BLaER1 treated with 17β-estradiol and CSF1 and Interleukin-3, amounts not matched to agents 10 nM and 100 nM (cell line): ENCODE data around the gene PIK3R1.

Experiments used
- H3K27ac ChIP-seq, 11 experiments: shearing (Covaris generic); formaldehyde crosslinking; 2 replicates each; pipeline ENCODE4 v1.8.1; 2022
- H3K27me3 ChIP-seq, 11 experiments: shearing (Covaris generic); formaldehyde crosslinking; 2 replicates each; pipeline ENCODE4 v1.8.1; 2022
- H3K36me3 ChIP-seq, 11 experiments: shearing (Covaris generic); formaldehyde crosslinking; 2 replicates each; pipeline ENCODE4 v1.8.1; 2022
- H3K4me1 ChIP-seq, 10 experiments: shearing (Covaris generic); formaldehyde crosslinking; 2 replicates each; pipeline ENCODE4 v1.8.1; 2022
- H3K4me2 ChIP-seq, 11 experiments: shearing (Covaris generic); formaldehyde crosslinking; 2 replicates each; pipeline ENCODE4 v1.8.1; 2022
- H3K4me3 ChIP-seq, 10 experiments: shearing (Covaris generic); formaldehyde crosslinking; 2 replicates each; pipeline ENCODE4 v1.8.1; 2022
- H3K9ac ChIP-seq, 11 experiments: shearing (Covaris generic); formaldehyde crosslinking; 2 replicates each; pipeline ENCODE4 v1.8.1; 2022
- H3K9me3 ChIP-seq, 11 experiments: shearing (Covaris generic); formaldehyde crosslinking; replicated peaks in 1 of 11; 2 replicates each; pipeline ENCODE4 v1.8.1; 2022
- H4K20me1 ChIP-seq, 11 experiments: shearing (Covaris generic); formaldehyde crosslinking; 2 replicates each; pipeline ENCODE4 v1.8.1; 2022
- Cebpa-rat ChIP-seq, 11 experiments: shearing (Covaris generic); IDR thresholded peaks; 2 replicates each; pipeline ENCODE4 v1.8.1; 2022

Gene PIK3R1

DNA sequence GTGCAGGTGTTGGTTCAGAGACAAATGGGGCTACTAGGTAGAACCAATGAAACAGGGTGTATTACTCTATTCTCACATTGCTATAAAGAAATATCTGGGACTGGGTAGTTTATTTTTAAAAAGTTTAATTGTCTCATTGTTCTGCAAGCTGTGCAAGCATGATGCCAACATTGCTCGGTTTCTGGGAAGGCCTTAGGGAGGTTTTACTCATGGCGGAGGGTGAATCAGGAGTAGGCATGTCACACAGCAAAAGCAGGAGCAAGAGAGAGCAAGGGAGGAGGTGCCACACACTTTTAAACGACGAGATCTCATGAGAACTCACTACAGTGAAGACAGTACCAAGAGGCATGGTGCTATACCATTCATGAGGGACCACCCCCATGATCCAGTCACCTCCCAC, 134.6 kb downstream of the PIK3R1 start:
- H3K4me1 ChIP-seq = peaks cover 0 to 17% (median 0%) of the 10 kb centered on the region in 10 experiments; a peak in 6 of 20 replicates
- no peak overlapping the region for H3K4me2 ChIP-seq
- H3K36me3 ChIP-seq = no peaks in the 10 kb centered on the region
- peaks cover 0 to 12% (median 8%) of the 10 kb centered on the region in 11 experiments; a peak in 14 of 22 replicates for H3K9me3 ChIP-seq
- H3K4me3 ChIP-seq = no peak overlapping the region
- no peak for TF ChIP-seq Cebpa-rat (IDR thresholded peaks at IDR 0.05)
- H3K27ac ChIP-seq = no peak overlapping the region
- no peaks in the 10 kb centered on the region for H4K20me1 ChIP-seq
- H3K9ac ChIP-seq = no peak overlapping the region
- no peaks in the 10 kb centered on the region for H3K27me3 ChIP-seq
